ENCODE data around the gene ATP10A.

ATP10A gene

GRCh38 chr15:25838871-25839195, 24.3 kb downstream of the ATP10A start:
- no peak for DNase-seq (ENCODE audit: insufficient read length, low spot score)
- TF ChIP-seq POLR2A (IDR thresholded peaks at IDR 0.05; ENCODE audit: low read depth, low read length) (no peak), SPI1 (IDR thresholded peaks at IDR 0.05; ENCODE audit: low read depth, low read length) (no peak), TAF1 (IDR thresholded peaks at IDR 0.05; ENCODE audit: low read depth, low read length) (no peak), POLR2AphosphoS5 (IDR thresholded peaks at IDR 0.05; ENCODE audit: low read depth, low read length) (no peak), PAX5 (IDR thresholded peaks at IDR 0.05; ENCODE audit: insufficient read depth, low read length, severe bottlenecking) (no peak), POU2F2 (IDR thresholded peaks at IDR 0.05; ENCODE audit: low read depth, low read length) (no peak)
- FAIRE-seq, result no peak

GRCh38 chr15:25838191-25838870, 24.8 kb downstream of the ATP10A start:
- FAIRE-seq (no peak), DNase-seq (ENCODE audit: insufficient read length, low spot score) (no peak)
- TF ChIP-seq SPI1 (IDR thresholded peaks at IDR 0.05; ENCODE audit: low read depth, low read length), result no peak
- TF ChIP-seq POLR2AphosphoS5 (IDR thresholded peaks at IDR 0.05; ENCODE audit: low read depth, low read length), result no peak
- no peak for TF ChIP-seq POLR2A (IDR thresholded peaks at IDR 0.05; ENCODE audit: low read depth, low read length)
- no peak for TF ChIP-seq PAX5 (IDR thresholded peaks at IDR 0.05; ENCODE audit: insufficient read depth, low read length, severe bottlenecking)
- no peak for TF ChIP-seq POU2F2 (IDR thresholded peaks at IDR 0.05; ENCODE audit: low read depth, low read length)
- no peak for TF ChIP-seq TAF1 (IDR thresholded peaks at IDR 0.05; ENCODE audit: low read depth, low read length)

GRCh38 chr15:25832158-25832557, 31.0 kb downstream of the ATP10A start:
- TF ChIP-seq POU2F2 (IDR thresholded peaks at IDR 0.05; ENCODE audit: low read depth, low read length) (no peak), TAF1 (IDR thresholded peaks at IDR 0.05; ENCODE audit: low read depth, low read length) (no peak), SPI1 (IDR thresholded peaks at IDR 0.05; ENCODE audit: low read depth, low read length) (no peak), POLR2A (IDR thresholded peaks at IDR 0.05; ENCODE audit: low read depth, low read length) (no peak), PAX5 (IDR thresholded peaks at IDR 0.05; ENCODE audit: insufficient read depth, low read length, severe bottlenecking) (no peak), POLR2AphosphoS5 (IDR thresholded peaks at IDR 0.05; ENCODE audit: low read depth, low read length) (no peak)
- DNase-seq (ENCODE audit: insufficient read length, low spot score) (no peak), FAIRE-seq (no peak)

GRCh38 chr15:25830844-25831451, 32.2 kb downstream of the ATP10A start:
- DNase-seq (ENCODE audit: insufficient read length, low spot score) (no peak), FAIRE-seq (no peak)
- TF ChIP-seq TAF1 (IDR thresholded peaks at IDR 0.05; ENCODE audit: low read depth, low read length) (no peak), POLR2A (IDR thresholded peaks at IDR 0.05; ENCODE audit: low read depth, low read length) (no peak), SPI1 (IDR thresholded peaks at IDR 0.05; ENCODE audit: low read depth, low read length) (no peak), POLR2AphosphoS5 (IDR thresholded peaks at IDR 0.05; ENCODE audit: low read depth, low read length) (no peak), PAX5 (IDR thresholded peaks at IDR 0.05; ENCODE audit: insufficient read depth, low read length, severe bottlenecking) (no peak), POU2F2 (IDR thresholded peaks at IDR 0.05; ENCODE audit: low read depth, low read length) (no peak)

GRCh38 chr15:25829073-25829472, 34.1 kb downstream of the ATP10A start:
- DNase-seq (ENCODE audit: insufficient read length, low spot score), result no peak
- TF ChIP-seq PAX5 (IDR thresholded peaks at IDR 0.05; ENCODE audit: insufficient read depth, low read length, severe bottlenecking), result no peak
- TF ChIP-seq TAF1 (IDR thresholded peaks at IDR 0.05; ENCODE audit: low read depth, low read length), result no peak
- TF ChIP-seq SPI1 (IDR thresholded peaks at IDR 0.05; ENCODE audit: low read depth, low read length), result no peak
- no peak for TF ChIP-seq POU2F2 (IDR thresholded peaks at IDR 0.05; ENCODE audit: low read depth, low read length)
- FAIRE-seq, result no peak

- no peak for DNase-seq (ENCODE audit: insufficient read length, low spot score)
- FAIRE-seq, result no peak
- TF ChIP-seq TAF1 (IDR thresholded peaks at IDR 0.05; ENCODE audit: low read depth, low read length), result no peak
- TF ChIP-seq SPI1 (IDR thresholded peaks at IDR 0.05; ENCODE audit: low read depth, low read length), result no peak
- TF ChIP-seq PAX5 (IDR thresholded peaks at IDR 0.05; ENCODE audit: insufficient read depth, low read length, severe bottlenecking), result no peak
- no peak for TF ChIP-seq POLR2A (IDR thresholded peaks at IDR 0.05; ENCODE audit: low read depth, low read length)
- TF ChIP-seq POLR2AphosphoS5 (IDR thresholded peaks at IDR 0.05; ENCODE audit: low read depth, low read length), result no peak
- TF ChIP-seq POU2F2 (IDR thresholded peaks at IDR 0.05; ENCODE audit: low read depth, low read length), result no peak
These were observed 37.9 kb downstream of the ATP10A start for GRCh38 chr15:25825207-25825606.

- DNase-seq (ENCODE audit: insufficient read length, low spot score), result no peak
- no peak for TF ChIP-seq TAF1 (IDR thresholded peaks at IDR 0.05; ENCODE audit: low read depth, low read length)
- TF ChIP-seq SPI1 (IDR thresholded peaks at IDR 0.05; ENCODE audit: low read depth, low read length), result no peak
- no peak for TF ChIP-seq POU2F2 (IDR thresholded peaks at IDR 0.05; ENCODE audit: low read depth, low read length)
- TF ChIP-seq POLR2AphosphoS5 (IDR thresholded peaks at IDR 0.05; ENCODE audit: low read depth, low read length), result no peak
- no peak for TF ChIP-seq PAX5 (IDR thresholded peaks at IDR 0.05; ENCODE audit: insufficient read depth, low read length, severe bottlenecking)
- no peak for TF ChIP-seq POLR2A (IDR thresholded peaks at IDR 0.05; ENCODE audit: low read depth, low read length)
- no peak for FAIRE-seq
These were observed 38.5 kb downstream of the ATP10A start for GRCh38 chr15:25824618-25825017.

GRCh38 chr15:25812845-25813244, 50.3 kb downstream of the ATP10A start:
- FAIRE-seq (no peak), DNase-seq (ENCODE audit: insufficient read length, low spot score) (no peak)
- TF ChIP-seq POU2F2 (IDR thresholded peaks at IDR 0.05; ENCODE audit: low read depth, low read length), result no peak
- no peak for TF ChIP-seq POLR2AphosphoS5 (IDR thresholded peaks at IDR 0.05; ENCODE audit: low read depth, low read length)
- TF ChIP-seq POLR2A (IDR thresholded peaks at IDR 0.05; ENCODE audit: low read depth, low read length), result no peak
- TF ChIP-seq TAF1 (IDR thresholded peaks at IDR 0.05; ENCODE audit: low read depth, low read length), result no peak
- TF ChIP-seq PAX5 (IDR thresholded peaks at IDR 0.05; ENCODE audit: insufficient read depth, low read length, severe bottlenecking), result no peak
- no peak for TF ChIP-seq SPI1 (IDR thresholded peaks at IDR 0.05; ENCODE audit: low read depth, low read length)

GRCh38 chr15:25812073-25812472, 51.1 kb downstream of the ATP10A start:
- TF ChIP-seq TAF1 (IDR thresholded peaks at IDR 0.05; ENCODE audit: low read depth, low read length) (no peak), PAX5 (IDR thresholded peaks at IDR 0.05; ENCODE audit: insufficient read depth, low read length, severe bottlenecking) (no peak), POU2F2 (IDR thresholded peaks at IDR 0.05; ENCODE audit: low read depth, low read length) (no peak), POLR2A (IDR thresholded peaks at IDR 0.05; ENCODE audit: low read depth, low read length) (no peak), POLR2AphosphoS5 (IDR thresholded peaks at IDR 0.05; ENCODE audit: low read depth, low read length) (no peak), SPI1 (IDR thresholded peaks at IDR 0.05; ENCODE audit: low read depth, low read length) (no peak)
- FAIRE-seq, result no peak
- DNase-seq (ENCODE audit: insufficient read length, low spot score), result no peak
